ENCODE results near the gene PIK3CA. TPM values are rescaled to one million over a fixed set of nuclear protein-coding genes. Genes with fewer than 3 reads are reported as not detected.
"Not testable (repeated sequence)": the region's sequence is repeated elsewhere in the genome, so short reads cannot be mapped to it uniquely, and the experiment has no call there.

Gene PIK3CA
- total RNA-seq, 4 donors from 2014 or later = 11.6 to 24.3 (median 18.1) TPM

DNA sequence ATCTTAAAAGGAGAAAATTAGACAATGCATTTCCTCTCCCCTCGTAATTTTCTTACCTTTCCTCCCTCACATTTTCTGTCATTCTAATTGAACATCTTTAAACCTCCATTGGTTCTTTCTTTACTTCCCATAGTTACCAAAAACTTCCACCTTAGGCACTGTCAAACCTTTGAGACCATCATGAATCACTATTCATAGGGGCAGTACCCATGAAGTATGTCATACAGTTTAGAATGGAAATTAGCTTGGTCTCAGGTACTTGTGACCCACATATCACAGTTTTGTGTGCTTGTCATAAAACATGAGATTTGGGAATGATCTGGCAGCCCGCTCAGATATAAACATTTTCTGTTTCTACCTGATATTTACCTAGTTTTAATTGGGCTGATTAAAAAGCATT is 52.6 kb downstream of the PIK3CA start:
- peaks cover 0 to 18% (median 6%) of the 10 kb centered on the region in 4 donors for H3K36me3 ChIP-seq
- H3K9me3 ChIP-seq = no peaks in the 10 kb centered on the region
- DNase-seq = no peak
- no peaks in the 10 kb centered on the region for H3K27me3 ChIP-seq
- intact Hi-C loops (cut with DNase I; ENCODE audit: low total_unique reads) = no loop called here
- H3K4me3 ChIP-seq = no peak overlapping the region
- in situ Hi-C loops (cut with MboI; ENCODE audit: low pct_ligation_motif_present in 1 of 4, low pct_unique_long_range_greater_than_20kb in 1 of 4, low sequenced_read_pairs in 3 of 4) = no loop called here
- no peak for TF ChIP-seq POLR2A (IDR thresholded peaks at IDR 0.05)
- TF ChIP-seq, protein P1, sequence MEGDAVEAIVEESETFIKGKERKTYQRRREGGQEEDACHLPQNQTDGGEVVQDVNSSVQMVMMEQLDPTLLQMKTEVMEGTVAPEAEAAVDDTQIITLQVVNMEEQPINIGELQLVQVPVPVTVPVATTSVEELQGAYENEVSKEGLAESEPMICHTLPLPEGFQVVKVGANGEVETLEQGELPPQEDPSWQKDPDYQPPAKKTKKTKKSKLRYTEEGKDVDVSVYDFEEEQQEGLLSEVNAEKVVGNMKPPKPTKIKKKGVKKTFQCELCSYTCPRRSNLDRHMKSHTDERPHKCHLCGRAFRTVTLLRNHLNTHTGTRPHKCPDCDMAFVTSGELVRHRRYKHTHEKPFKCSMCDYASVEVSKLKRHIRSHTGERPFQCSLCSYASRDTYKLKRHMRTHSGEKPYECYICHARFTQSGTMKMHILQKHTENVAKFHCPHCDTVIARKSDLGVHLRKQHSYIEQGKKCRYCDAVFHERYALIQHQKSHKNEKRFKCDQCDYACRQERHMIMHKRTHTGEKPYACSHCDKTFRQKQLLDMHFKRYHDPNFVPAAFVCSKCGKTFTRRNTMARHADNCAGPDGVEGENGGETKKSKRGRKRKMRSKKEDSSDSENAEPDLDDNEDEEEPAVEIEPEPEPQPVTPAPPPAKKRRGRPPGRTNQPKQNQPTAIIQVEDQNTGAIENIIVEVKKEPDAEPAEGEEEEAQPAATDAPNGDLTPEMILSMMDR (IDR thresholded peaks at IDR 0.05) = no peak
- TF ChIP-seq EP300 (IDR thresholded peaks at IDR 0.05; ENCODE audit: low read depth) = no peak
- TF ChIP-seq POLR2AphosphoS5 (IDR thresholded peaks at IDR 0.05) = no peak
- H3K4me1 ChIP-seq = peaks cover 0 to 15% (median 4%) of the 10 kb centered on the region in 4 donors
- H3K27ac ChIP-seq = no peak overlapping the region
- 86 to 93% methylated on average over 2 of the region's 2 CpGs for WGBS, 2 donors (ENCODE audit: low coverage in 1 of 2)

DNA sequence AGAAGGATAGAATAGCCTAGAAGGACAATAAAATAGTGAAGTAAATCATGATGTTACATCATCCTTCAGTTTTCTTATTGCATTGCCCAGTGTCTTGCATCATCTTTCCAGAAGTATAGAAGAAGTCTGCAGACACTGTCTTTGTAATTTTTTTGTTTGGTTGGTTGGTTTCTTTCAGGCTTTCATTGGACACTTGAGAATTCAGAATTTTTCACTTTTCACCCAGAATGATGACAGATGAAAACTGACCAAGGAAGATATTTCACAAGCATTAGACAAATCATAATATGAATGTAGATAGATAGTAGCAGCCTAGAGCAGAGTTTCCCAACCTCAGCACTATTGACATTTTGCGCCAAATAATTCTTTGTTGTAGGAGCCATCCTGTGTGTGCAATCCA is 67.4 kb downstream of the PIK3CA start:
- H3K36me3 ChIP-seq; DNase-seq; in situ Hi-C loops (cut with MboI; ENCODE audit: low pct_ligation_motif_present in 1 of 4, low pct_unique_long_range_greater_than_20kb in 1 of 4, low sequenced_read_pairs in 3 of 4): not testable (repeated sequence)

DNA sequence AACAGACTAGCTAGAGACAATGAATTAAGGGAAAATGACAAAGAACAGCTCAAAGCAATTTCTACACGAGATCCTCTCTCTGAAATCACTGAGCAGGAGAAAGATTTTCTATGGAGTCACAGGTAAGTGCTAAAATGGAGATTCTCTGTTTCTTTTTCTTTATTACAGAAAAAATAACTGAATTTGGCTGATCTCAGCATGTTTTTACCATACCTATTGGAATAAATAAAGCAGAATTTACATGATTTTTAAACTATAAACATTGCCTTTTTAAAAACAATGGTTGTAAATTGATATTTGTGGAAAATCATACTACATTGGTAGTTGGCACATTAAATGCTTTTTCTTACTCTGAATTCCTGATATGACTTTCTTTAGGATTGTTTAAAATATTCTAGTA is 70.1 kb downstream of the PIK3CA start:
- WGBS, 2 donors (ENCODE audit: low coverage in 1 of 2) = 83 to 93% methylated on average over 1 of the region's 1 CpG
- DNase-seq; H3K9me3 ChIP-seq; intact Hi-C loops (cut with DNase I; ENCODE audit: low total_unique reads); H3K4me3 ChIP-seq; in situ Hi-C loops (cut with MboI; ENCODE audit: low pct_ligation_motif_present in 1 of 4, low pct_unique_long_range_greater_than_20kb in 1 of 4, low sequenced_read_pairs in 3 of 4); H3K27me3 ChIP-seq; H3K36me3 ChIP-seq; H3K27ac ChIP-seq; H3K4me1 ChIP-seq: not testable (repeated sequence)

More for the DNA sequence above, 67.4 kb downstream of the PIK3CA start:
- H3K4me1 ChIP-seq; H3K27ac ChIP-seq; intact Hi-C loops (cut with DNase I; ENCODE audit: low total_unique reads); H3K4me3 ChIP-seq; H3K9me3 ChIP-seq; H3K27me3 ChIP-seq: not testable (repeated sequence)
- WGBS, 2 donors (ENCODE audit: low coverage in 1 of 2) = 100% methylated on average over 1 of the region's 1 CpG; no CpG with 5 or more reads in 1 of the 2 donors

DNA sequence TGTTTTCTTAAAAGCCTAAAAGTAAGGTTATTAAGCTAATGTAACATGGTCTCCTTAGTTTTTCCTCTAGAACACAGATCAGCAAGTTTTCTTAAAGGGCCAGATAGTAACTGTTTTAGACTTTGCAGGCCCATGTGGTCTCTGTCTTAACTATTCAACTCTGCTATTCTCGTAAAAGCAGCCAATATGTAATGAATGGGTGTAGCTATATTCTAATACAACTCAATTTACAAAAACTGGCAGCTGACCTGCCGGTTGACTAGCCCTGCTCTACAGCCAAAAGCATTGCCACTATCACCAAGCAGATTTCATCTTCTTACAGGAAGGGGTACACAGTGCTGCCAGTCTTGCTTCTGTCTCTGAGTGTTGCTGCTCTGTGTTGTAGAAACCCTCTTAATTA is 75.4 kb downstream of the PIK3CA start:
- in situ Hi-C loops (cut with MboI; ENCODE audit: low pct_ligation_motif_present in 1 of 4, low pct_unique_long_range_greater_than_20kb in 1 of 4, low sequenced_read_pairs in 3 of 4) (no loop called here), intact Hi-C loops (cut with DNase I; ENCODE audit: low total_unique reads) (no loop called here)
- H3K27ac ChIP-seq = no peak overlapping the region
- no peaks in the 10 kb centered on the region for H3K9me3 ChIP-seq
- no peak overlapping the region for H3K4me3 ChIP-seq
- H3K36me3 ChIP-seq = peaks cover 0 to 15% (median 5%) of the 10 kb centered on the region in 4 donors
- TF ChIP-seq, protein P1 (IDR thresholded peaks at IDR 0.05) = no peak
- TF ChIP-seq EP300 (IDR thresholded peaks at IDR 0.05; ENCODE audit: low read depth) = no peak
- TF ChIP-seq POLR2A (IDR thresholded peaks at IDR 0.05) = no peak
- no peak for TF ChIP-seq POLR2AphosphoS5 (IDR thresholded peaks at IDR 0.05)
- no peaks in the 10 kb centered on the region for H3K4me1 ChIP-seq
- no peaks in the 10 kb centered on the region for H3K27me3 ChIP-seq
- DNase-seq = no peak
- 81 to 86% methylated on average over 2 of the region's 2 CpGs for WGBS, 2 donors (ENCODE audit: low coverage in 1 of 2)

DNA sequence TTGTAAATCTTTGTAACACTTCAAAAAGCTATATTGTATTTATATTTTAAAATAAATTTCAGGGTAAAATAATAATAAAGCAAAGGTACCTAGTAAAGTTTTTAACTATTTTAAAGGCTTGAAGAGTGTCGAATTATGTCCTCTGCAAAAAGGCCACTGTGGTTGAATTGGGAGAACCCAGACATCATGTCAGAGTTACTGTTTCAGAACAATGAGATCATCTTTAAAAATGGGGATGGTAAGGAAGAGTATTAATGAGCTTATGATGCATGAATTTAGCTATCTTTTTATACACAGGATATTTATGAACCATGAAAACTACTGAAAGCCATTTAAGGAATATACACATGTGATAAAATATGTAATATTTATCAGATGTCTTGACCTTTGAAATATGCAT is 76.4 kb downstream of the PIK3CA start:
- Histone ChIP-seq H3K4me3 (no peak overlapping the region), H3K27ac (no peak overlapping the region), H3K4me1 (no peaks in the 10 kb centered on the region), H3K36me3 (peaks cover 0 to 20% (median 5%) of the 10 kb centered on the region in 4 donors), H3K27me3 (no peaks in the 10 kb centered on the region), H3K9me3 (no peaks in the 10 kb centered on the region)
- intact Hi-C loops (cut with DNase I; ENCODE audit: low total_unique reads) (no loop called here), in situ Hi-C loops (cut with MboI; ENCODE audit: low pct_ligation_motif_present in 1 of 4, low pct_unique_long_range_greater_than_20kb in 1 of 4, low sequenced_read_pairs in 3 of 4) (no loop called here)
- WGBS, 2 donors (ENCODE audit: low coverage in 1 of 2) = 88 to 100% methylated on average over 1 of the region's 1 CpG
- no peak for DNase-seq
- TF ChIP-seq EP300 (IDR thresholded peaks at IDR 0.05; ENCODE audit: low read depth) (no peak), POLR2AphosphoS5 (IDR thresholded peaks at IDR 0.05) (no peak), POLR2A (IDR thresholded peaks at IDR 0.05) (no peak)
- TF ChIP-seq, protein P1 (IDR thresholded peaks at IDR 0.05) = no peak
